Colonic mucosa (tissue), 4 donors: Measurements from ENCODE around the gene GALNT17. TPM values are rescaled to one million over a fixed set of nuclear protein-coding genes. Genes with fewer than 3 reads are reported as not detected.
"Not testable (repeated sequence)": the region's sequence is repeated elsewhere in the genome, so short reads cannot be mapped to it uniquely, and the experiment has no call there.

ENCODE experiments used
- DNase-seq: peaks from one replicate; pipeline ENCODE4 v3.0.0-alpha.2; 2020
- H3K27ac ChIP-seq: fragments of 200-600 bp; one replicate; pipeline ENCODE4 v1.8.0; 2021
- H3K27me3 ChIP-seq: fragments of 200-600 bp; one replicate; pipeline ENCODE4 v1.8.0; 2021
- H3K36me3 ChIP-seq: fragments of 200-600 bp; one replicate; pipeline ENCODE4 v1.8.0; 2021
- H3K4me1 ChIP-seq: fragments of 200-600 bp; one replicate; pipeline ENCODE4 v1.8.0; 2021; ENCODE audit warnings: mild to moderate bottlenecking
- H3K4me3 ChIP-seq: fragments of 200-600 bp; one replicate; pipeline ENCODE4 v1.8.0; 2021
- H3K9ac ChIP-seq, 2 donors: one replicate each; pipeline ENCODE4 v1.7.0; 2013; ENCODE audit warnings: control low read depth in 2 of 2, low read depth in 2 of 2, low read length in 2 of 2
- H3K9me3 ChIP-seq: fragments of 200-600 bp; one replicate; pipeline ENCODE4 v1.8.0; 2021
- intact Hi-C: fragments of 100-400 bp; cut with DNase I; formaldehyde crosslinking; loops from one replicate; pipeline ENCODE4 v1.14.1; 2022
- total RNA-seq, 2 donors: library from RNA; stranded (reverse); fragmentation: NEBNext Ultra II Directional in 1 of 2; extraction: Animal tissue kit (Norgen Biotek cat#: 25700) in 1 of 2; gene quantifications; one replicate each; pipeline ENCODE4 v1.2.1, GENCODE V29; 2021
- TF ChIP-seq, protein P1 (sequence below): fragments of 200-600 bp; IDR thresholded peaks from one replicate; pipeline ENCODE4 v1.8.0; 2022; ENCODE audit warnings: antibody characterized with exemption, mild to moderate bottlenecking
- donor health status: healthy.
- donor health status: DM: no; HTN: no; CAD: no.
- donor health status: DM: no; HTN: no; CAD: no.

Gene GALNT17
- total RNA-seq, 2 donors from 2014 or later = 0.37 to 1.3 TPM

GRCh38 chr7:71731740-71732139 lies 599.8 kb downstream of the GALNT17 start:
- DNase-seq = no peak
- TF ChIP-seq, protein P1, sequence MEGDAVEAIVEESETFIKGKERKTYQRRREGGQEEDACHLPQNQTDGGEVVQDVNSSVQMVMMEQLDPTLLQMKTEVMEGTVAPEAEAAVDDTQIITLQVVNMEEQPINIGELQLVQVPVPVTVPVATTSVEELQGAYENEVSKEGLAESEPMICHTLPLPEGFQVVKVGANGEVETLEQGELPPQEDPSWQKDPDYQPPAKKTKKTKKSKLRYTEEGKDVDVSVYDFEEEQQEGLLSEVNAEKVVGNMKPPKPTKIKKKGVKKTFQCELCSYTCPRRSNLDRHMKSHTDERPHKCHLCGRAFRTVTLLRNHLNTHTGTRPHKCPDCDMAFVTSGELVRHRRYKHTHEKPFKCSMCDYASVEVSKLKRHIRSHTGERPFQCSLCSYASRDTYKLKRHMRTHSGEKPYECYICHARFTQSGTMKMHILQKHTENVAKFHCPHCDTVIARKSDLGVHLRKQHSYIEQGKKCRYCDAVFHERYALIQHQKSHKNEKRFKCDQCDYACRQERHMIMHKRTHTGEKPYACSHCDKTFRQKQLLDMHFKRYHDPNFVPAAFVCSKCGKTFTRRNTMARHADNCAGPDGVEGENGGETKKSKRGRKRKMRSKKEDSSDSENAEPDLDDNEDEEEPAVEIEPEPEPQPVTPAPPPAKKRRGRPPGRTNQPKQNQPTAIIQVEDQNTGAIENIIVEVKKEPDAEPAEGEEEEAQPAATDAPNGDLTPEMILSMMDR = no peak
- Histone ChIP-seq H3K9ac (no peak overlapping the region), H3K9me3 (no peaks in the 10 kb centered on the region), H3K4me1 (no peaks in the 10 kb centered on the region), H3K27ac (no peak overlapping the region), H3K27me3 (no peaks in the 10 kb centered on the region), H3K36me3 (no peaks in the 10 kb centered on the region), H3K4me3 (no peak overlapping the region)
- intact Hi-C loops = no loop called here

DNA sequence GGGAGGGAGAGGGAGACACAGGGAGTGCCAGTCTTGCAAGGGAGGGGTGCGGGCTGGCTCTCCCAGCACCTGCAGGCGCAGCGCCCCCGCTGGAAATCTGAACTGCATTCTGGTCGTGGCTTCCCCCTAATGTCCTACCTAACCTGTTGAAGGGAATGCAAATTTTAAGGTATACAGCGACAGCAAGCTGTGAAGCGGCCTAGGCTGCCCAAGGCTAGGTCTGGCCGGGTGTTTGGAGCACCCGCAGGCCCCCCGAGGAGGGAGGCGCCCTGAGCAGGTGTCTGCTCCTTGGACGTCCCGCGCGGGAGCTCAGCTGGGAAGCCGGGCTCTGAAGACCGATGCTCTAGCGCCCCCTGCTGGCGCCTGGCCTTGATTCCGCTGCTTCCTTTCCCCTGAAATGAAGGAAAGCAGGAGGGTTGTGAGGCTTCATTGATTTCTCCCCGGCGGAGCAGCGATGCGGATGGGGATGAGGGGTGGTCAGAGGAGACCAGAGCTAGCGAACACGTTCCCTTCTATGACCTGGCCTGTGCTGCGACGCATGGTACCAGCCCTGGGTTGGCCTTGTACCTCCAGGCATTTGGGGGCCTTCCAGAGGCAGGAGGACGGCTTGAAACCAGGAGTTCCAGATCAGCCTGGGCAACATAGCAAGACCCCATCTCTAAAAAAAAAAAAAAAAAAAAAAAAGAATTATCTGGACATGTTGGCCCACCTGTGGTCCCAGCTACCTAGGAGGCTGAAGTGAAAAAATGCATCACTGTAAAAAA lies 601.3 kb downstream of the GALNT17 start:
- Histone ChIP-seq H3K27ac (no peak overlapping the region), H3K27me3 (no peaks in the 10 kb centered on the region), H3K9ac (no peak overlapping the region), H3K4me3 (no peak overlapping the region), H3K36me3 (no peaks in the 10 kb centered on the region), H3K9me3 (no peaks in the 10 kb centered on the region), H3K4me1 (no peaks in the 10 kb centered on the region)
- intact Hi-C loops = no loop called here
- TF ChIP-seq, protein P1 = peak; percentile 79
- peak; percentile 77 for DNase-seq

DNA sequence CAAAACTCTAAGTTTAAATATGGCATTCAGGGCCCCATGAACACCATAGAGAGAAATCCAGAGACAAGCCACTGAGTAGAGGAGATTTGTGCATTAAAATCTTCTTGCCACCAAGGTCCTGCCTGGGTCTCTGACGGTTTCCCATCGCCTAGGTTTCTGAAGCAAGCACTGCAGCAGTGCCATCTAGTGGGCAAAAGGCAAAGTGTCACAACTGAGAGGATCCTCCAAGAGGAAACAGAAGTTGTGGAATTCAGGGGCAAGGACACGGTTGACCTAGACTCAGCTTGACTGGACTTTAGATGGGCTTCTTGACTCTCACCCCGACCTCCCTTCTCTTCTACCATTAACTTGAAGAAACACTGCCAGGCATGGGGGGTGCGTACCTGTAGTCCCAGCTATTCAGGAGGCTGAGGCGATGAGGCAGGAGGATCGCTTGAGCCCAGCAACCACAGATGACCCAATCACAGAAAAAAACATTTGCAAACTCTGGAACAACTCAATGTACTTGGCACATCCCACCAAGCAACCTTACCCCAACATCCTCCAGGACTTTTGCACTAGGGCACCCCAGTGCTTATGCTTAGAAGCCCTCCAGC lies 604.1 kb downstream of the GALNT17 start:
- Histone ChIP-seq H3K4me1 (no peaks in the 10 kb centered on the region), H3K9me3 (no peaks in the 10 kb centered on the region), H3K27me3 (no peaks in the 10 kb centered on the region), H3K9ac (no peak overlapping the region), H3K27ac (no peak overlapping the region), H3K36me3 (no peaks in the 10 kb centered on the region), H3K4me3 (no peak overlapping the region)
- intact Hi-C loops = loop anchor here (2.0 kb wide), 1 partner anchor 879 kb away; no protein-coding TSS in a partner anchor
- TF ChIP-seq, protein P1 = peak; percentile 63
- DNase-seq = peak; percentile 58

GRCh38 chr7:71737931-71738540 lies 606.1 kb downstream of the GALNT17 start:
- DNase-seq, intact Hi-C loops: not testable (repeated sequence)

GRCh38 chr7:71739520-71740173 lies 607.7 kb downstream of the GALNT17 start:
- Histone ChIP-seq H3K27ac (no peak overlapping the region), H3K4me1 (no peaks in the 10 kb centered on the region), H3K4me3 (no peak overlapping the region), H3K9me3 (no peaks in the 10 kb centered on the region), H3K36me3 (no peaks in the 10 kb centered on the region), H3K27me3 (no peaks in the 10 kb centered on the region), H3K9ac (no peak overlapping the region)
- no peak for DNase-seq
- TF ChIP-seq, protein P1 = no peak
- intact Hi-C loops = no loop called here

More at GRCh38 chr7:71737931-71738540, 606.1 kb downstream of the GALNT17 start:
- not testable (repeated sequence) for H3K4me3 ChIP-seq, H3K27ac ChIP-seq, H3K9me3 ChIP-seq, H3K36me3 ChIP-seq, H3K9ac ChIP-seq, H3K27me3 ChIP-seq, H3K4me1 ChIP-seq
